A673 (cell line): ENCODE results near the gene DMC1.

Experiments
- CTCF ChIP-seq: fragments of 300-800, 200-600 bp; sonication (generic); conservative IDR thresholded peaks from 2 replicates; pipeline ENCODE4 v1.5.1; 2017; ENCODE audit warnings: low read depth, mild to moderate bottlenecking, antibody characterized with exemption, low read length, moderate library complexity, mixed read lengths
- EZH2 ChIP-seq: fragments of 200-600 bp; sonication (generic); IDR thresholded peaks from 2 replicates; pipeline ENCODE4 v1.6.1; 2017; ENCODE audit warnings: borderline replicate concordance, low read depth, mild to moderate bottlenecking, mixed read lengths, antibody characterized with exemption, low read length; ENCODE audit not compliant: poor library complexity, severe bottlenecking

- no peak for TF ChIP-seq CTCF
- TF ChIP-seq EZH2 = no peak
These were observed 45.6 kb downstream of the DMC1 start for GRCh38 chr22:38524429-38524828.
